ENCODE results near the gene RAB27B. TPM values are rescaled to one million over a fixed set of nuclear protein-coding genes. Genes with fewer than 3 reads are reported as not detected.

The RAB27B gene
- total and polyA plus RNA-seq, 8 donors, result 1.8 to 102 (median 17.0) TPM

GRCh38 chr18:54900290-54900689, 72.0 kb downstream of the RAB27B start:
- H3K36me3 ChIP-seq, result peaks cover 0 to 12% (median 5%) of the 10 kb centered on the region in 4 donors
- TF ChIP-seq POLR2AphosphoS5 (IDR thresholded peaks at IDR 0.05) (no peak), CTCF (IDR thresholded peaks at IDR 0.05) (no peak), EP300 (IDR thresholded peaks at IDR 0.05) (no peak), POLR2A (IDR thresholded peaks at IDR 0.05) (no peak)
- H3K4me3 ChIP-seq, result no peak overlapping the region
- 94 to 98% (median 95%) methylated on average over 2 of the region's 2 CpGs for whole genome bisulfite sequencing, 5 donors
- H3K4me1 ChIP-seq, result no peaks in the 10 kb centered on the region
- no peak for DNase-seq
- intact Hi-C loops (cut with DNase I; ENCODE audit: low total_unique reads), result no loop called here
- no peaks in the 10 kb centered on the region for H3K9me3 ChIP-seq
- H3K27ac ChIP-seq, result no peak overlapping the region
- H3K27me3 ChIP-seq, result no peaks in the 10 kb centered on the region

GRCh38 chr18:54904581-54904980, 76.3 kb downstream of the RAB27B start:
- Histone ChIP-seq H3K4me3 (no peak overlapping the region), H3K27ac (no peak overlapping the region), H3K9me3 (no peaks in the 10 kb centered on the region), H3K36me3 (peaks cover 0 to 16% (median 5%) of the 10 kb centered on the region in 4 donors), H3K27me3 (no peaks in the 10 kb centered on the region), H3K4me1 (no peaks in the 10 kb centered on the region)
- intact Hi-C loops (cut with DNase I; ENCODE audit: low total_unique reads), result no loop called here
- DNase-seq, result no peak
- 90 to 97% (median 96%) methylated on average over 2 of the region's 2 CpGs for WGBS, 5 donors
- TF ChIP-seq EP300 (IDR thresholded peaks at IDR 0.05) (no peak), POLR2A (IDR thresholded peaks at IDR 0.05) (no peak), CTCF (IDR thresholded peaks at IDR 0.05) (no peak), POLR2AphosphoS5 (IDR thresholded peaks at IDR 0.05) (no peak)

- H3K4me3 ChIP-seq, result no peak overlapping the region
- H3K27ac ChIP-seq, result no peak overlapping the region
- intact Hi-C loops (cut with DNase I; ENCODE audit: low total_unique reads), result no loop called here
- no peak for TF ChIP-seq POLR2A (IDR thresholded peaks at IDR 0.05)
- TF ChIP-seq CTCF (IDR thresholded peaks at IDR 0.05), result no peak
- no peak for TF ChIP-seq EP300 (IDR thresholded peaks at IDR 0.05)
- TF ChIP-seq POLR2AphosphoS5 (IDR thresholded peaks at IDR 0.05), result no peak
- no peaks in the 10 kb centered on the region for H3K4me1 ChIP-seq
- H3K27me3 ChIP-seq, result no peaks in the 10 kb centered on the region
- no peak for DNase-seq
- no peaks in the 10 kb centered on the region for H3K9me3 ChIP-seq
- peaks cover 0 to 21% (median 9%) of the 10 kb centered on the region in 4 donors for H3K36me3 ChIP-seq
- WGBS, 5 donors, result 83 to 99% (median 97%) methylated on average over 5 of the region's 5 CpGs
Observed at GRCh38 chr18:54905629-54906028, 77.4 kb downstream of the RAB27B start.

DNA sequence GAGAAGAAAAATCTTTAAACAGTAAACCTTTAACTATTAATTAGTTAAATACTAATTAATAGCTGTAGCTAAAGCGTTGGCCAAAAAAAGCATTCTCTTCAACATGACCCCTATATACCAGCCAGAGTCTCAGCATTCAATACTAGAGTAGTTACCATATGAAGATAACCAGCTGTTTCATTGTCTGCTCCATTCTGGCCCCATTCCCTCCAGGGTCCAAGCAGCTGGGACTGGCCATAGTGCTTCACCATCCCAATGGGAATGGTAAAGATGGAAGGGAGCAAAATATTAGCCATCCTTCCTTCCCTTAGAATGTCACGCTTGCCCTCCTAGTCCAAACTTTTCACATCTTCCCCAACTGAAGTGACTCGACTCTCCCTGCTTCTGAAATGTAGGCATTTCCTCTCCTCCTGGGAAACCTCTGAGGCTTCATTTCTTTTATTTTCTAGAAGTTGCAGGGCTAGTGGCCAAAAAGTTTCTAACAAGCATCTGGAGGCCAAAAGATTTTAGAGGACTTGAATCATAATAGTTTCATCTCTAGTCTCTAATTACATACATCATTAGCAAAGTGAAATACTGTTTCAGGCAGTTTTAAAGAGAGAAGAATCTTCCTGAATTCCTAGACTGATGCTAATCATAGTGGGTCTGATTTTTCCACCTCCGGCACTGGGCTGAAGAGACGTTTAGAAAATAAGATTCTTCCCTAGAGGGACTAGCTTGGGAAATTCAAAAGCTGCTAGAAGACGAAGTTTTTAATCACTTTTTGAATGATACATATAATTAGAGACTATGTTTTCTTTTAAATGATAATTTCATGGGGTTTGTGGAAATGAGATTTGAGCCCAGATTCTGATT, 78.3 kb downstream of the RAB27B start:
- Histone ChIP-seq H3K36me3 (peaks cover 0 to 21% (median 11%) of the 10 kb centered on the region in 4 donors), H3K4me1 (no peaks in the 10 kb centered on the region), H3K27me3 (no peaks in the 10 kb centered on the region), H3K9me3 (no peaks in the 10 kb centered on the region), H3K27ac (no peak overlapping the region), H3K4me3 (no peak overlapping the region)
- 73 to 78% (median 74%) methylated on average over 6 of the region's 6 CpGs for WGBS, 5 donors
- no peak for TF ChIP-seq EP300 (IDR thresholded peaks at IDR 0.05)
- TF ChIP-seq POLR2AphosphoS5 (IDR thresholded peaks at IDR 0.05), result no peak
- TF ChIP-seq POLR2A (IDR thresholded peaks at IDR 0.05), result no peak
- TF ChIP-seq CTCF (IDR thresholded peaks at IDR 0.05), result no peak
- intact Hi-C loops (cut with DNase I; ENCODE audit: low total_unique reads), result no loop called here
- DNase-seq, result peak in 1 of 2 donors; percentile 12
